HL-60 (cell line): ENCODE data around the gene GRID1.

Experiments used
- DNase-seq, 2 experiments: peaks; one replicate each; pipeline ENCODE4 v3.0.0-alpha.2; 2010 to 2020; ENCODE audit warnings: low read depth in 1 of 2, low spot score in 1 of 2
- H3K27ac ChIP-seq: fragments of 250-450 bp; sonication (Bioruptor Pico); replicated peaks from 2 replicates; pipeline ENCODE4 v1.5.1; 2020; ENCODE audit warnings: mild to moderate bottlenecking, moderate library complexity
- H3K27me3 ChIP-seq: fragments of 250-450 bp; sonication (Bioruptor Pico); 2 replicates; pipeline ENCODE4 v1.5.1; 2021; ENCODE audit warnings: mild to moderate bottlenecking, moderate library complexity; ENCODE audit not compliant: insufficient read depth, poor library complexity, severe bottlenecking
- H3K4me3 ChIP-seq: replicated peaks from 2 replicates; pipeline ENCODE4 v1.5.1; 2011; ENCODE audit warnings: mild to moderate bottlenecking, control low read depth, low read length; ENCODE audit not compliant: insufficient read depth
- CTCF ChIP-seq: IDR thresholded peaks from one replicate; pipeline ENCODE4 v1.5.1; 2011; ENCODE audit warnings: low read length, control low read depth, inconsistent platforms; ENCODE audit not compliant: insufficient read depth
- GABPA ChIP-seq: IDR thresholded peaks from 2 replicates; pipeline ENCODE4 v1.6.1; 2012; ENCODE audit warnings: low read depth
- POLR2AphosphoS5 ChIP-seq: IDR thresholded peaks from 2 replicates; pipeline ENCODE4 v1.6.1; 2012; ENCODE audit warnings: low read depth
- REST ChIP-seq: IDR thresholded peaks from 2 replicates; pipeline ENCODE4 v1.6.1; 2012; ENCODE audit warnings: low read depth; ENCODE audit not compliant: insufficient replicate concordance
- SPI1 ChIP-seq: IDR thresholded peaks from 2 replicates; pipeline ENCODE4 v1.6.1; 2012; ENCODE audit warnings: low read depth, mild to moderate bottlenecking, borderline replicate concordance

Gene GRID1

GRCh38 chr10:86025509-86025908, 341.1 kb downstream of the GRID1 start:
- no peak for DNase-seq
- Histone ChIP-seq H3K4me3 (no peak overlapping the region), H3K27ac (no peak overlapping the region), H3K27me3 (no peaks in the 10 kb centered on the region)
- TF ChIP-seq CTCF (no peak), GABPA (no peak), POLR2AphosphoS5 (no peak), REST (no peak), SPI1 (no peak)

GRCh38 chr10:86024281-86025041, 342.1 kb downstream of the GRID1 start:
- no peak overlapping the region for H3K4me3 ChIP-seq
- DNase-seq = no peak
- H3K27me3 ChIP-seq = no peaks in the 10 kb centered on the region
- no peak for TF ChIP-seq CTCF
- H3K27ac ChIP-seq = no peak overlapping the region

- H3K27ac ChIP-seq = no peak overlapping the region
- TF ChIP-seq CTCF (no peak), GABPA (no peak), POLR2AphosphoS5 (no peak), REST (no peak), SPI1 (no peak)
- no peak overlapping the region for H3K4me3 ChIP-seq
- DNase-seq = no peak
- H3K27me3 ChIP-seq = no peaks in the 10 kb centered on the region
Observed at GRCh38 chr10:86023931-86024280, 342.7 kb downstream of the GRID1 start.

- H3K27ac ChIP-seq = no peak overlapping the region
- no peak for DNase-seq
- H3K27me3 ChIP-seq = no peaks in the 10 kb centered on the region
- TF ChIP-seq CTCF = no peak
- no peak for TF ChIP-seq REST
- no peak for TF ChIP-seq POLR2AphosphoS5
- TF ChIP-seq GABPA = no peak
- no peak overlapping the region for H3K4me3 ChIP-seq
Observed at GRCh38 chr10:86023336-86023735, 343.3 kb downstream of the GRID1 start.
